Esophagus (tissue), 2 donors: Measurements from ENCODE around the gene AVL9. TPM values are rescaled to one million over a fixed set of nuclear protein-coding genes. Genes with fewer than 3 reads are reported as not detected.
"Not testable (repeated sequence)": the region's sequence is repeated elsewhere in the genome, so short reads cannot be mapped to it uniquely, and the experiment has no call there.

Source experiments
- H3K27ac ChIP-seq, 2 donors: one replicate each; pipeline ENCODE4 v1.5.1; 2013; ENCODE audit warnings: low read depth in 2 of 2, mild to moderate bottlenecking in 2 of 2, inconsistent platforms in 1 of 2, low read length in 1 of 2, moderate library complexity in 1 of 2
- H3K27me3 ChIP-seq, 2 donors: one replicate each; pipeline ENCODE4 v1.6.1; 2013; ENCODE audit warnings: low read length in 2 of 2, control low read depth in 1 of 2, mild to moderate bottlenecking in 1 of 2; ENCODE audit not compliant: insufficient read depth in 2 of 2, control insufficient read depth in 1 of 2
- H3K36me3 ChIP-seq, 2 donors: one replicate each; pipeline ENCODE4 v1.6.1; 2013; ENCODE audit warnings: low read length in 1 of 2; ENCODE audit not compliant: control insufficient read depth in 2 of 2, insufficient read depth in 2 of 2
- H3K4me1 ChIP-seq, 2 donors: one replicate each; pipeline ENCODE4 v1.6.1; 2013; ENCODE audit warnings: low read length in 1 of 2; ENCODE audit not compliant: control insufficient read depth in 2 of 2, insufficient read depth in 2 of 2
- H3K4me3 ChIP-seq, 2 donors: one replicate each; pipeline ENCODE4 v1.5.1; 2013; ENCODE audit warnings: low read length in 2 of 2, mild to moderate bottlenecking in 2 of 2, low read depth in 1 of 2, moderate library complexity in 1 of 2
- H3K9me3 ChIP-seq, 2 donors: one replicate each; pipeline ENCODE4 v1.6.1; 2013; ENCODE audit warnings: mild to moderate bottlenecking in 2 of 2, low read depth in 1 of 2, low read length in 1 of 2, moderate library complexity in 1 of 2; ENCODE audit not compliant: control insufficient read depth in 2 of 2, insufficient read depth in 1 of 2
- WGBS, 2 donors: extraction: QIAGEN DNeasy Blood & Tissue Kit; methylation state at CpG; one replicate each; pipeline ENCODE4 v1.1.7; 2013; 5-methylcytosine and 5-hydroxymethylcytosine counted together
- polyA plus RNA-seq, 2 donors: library from polyadenylated mRNA; stranded (reverse); fragments of 200-250 nt; gene quantifications; one replicate each; pipeline ENCODE4 v1.2.3, GENCODE V29; 2013
- donor health status: healthy with polysubstance abuse.
- donor health status: Bipolar disorder and iron deficiency.

AVL9 gene
- polyA plus RNA-seq, 2 donors = 8.8 to 9.2 TPM

DNA sequence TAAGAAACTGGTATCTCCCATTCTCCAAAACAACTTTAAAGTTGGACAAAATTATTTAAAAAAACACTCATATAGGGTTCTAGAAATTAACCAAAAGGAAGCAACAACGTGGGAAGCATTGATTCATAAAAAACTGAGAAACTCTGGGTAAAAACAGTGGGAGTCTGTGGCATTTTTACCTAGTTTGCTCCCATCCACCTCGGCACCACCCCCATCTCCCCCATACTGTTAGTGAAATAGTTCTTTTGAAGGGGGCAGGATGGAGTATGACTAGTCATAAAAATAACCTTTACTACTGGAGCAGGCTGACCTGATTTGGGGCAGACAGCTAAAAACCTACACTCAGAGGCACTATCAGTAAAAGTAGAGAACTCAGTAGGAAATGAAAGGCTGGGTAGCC, 123.2 kb downstream of the AVL9 start:
- Histone ChIP-seq H3K4me3 (no peak overlapping the region), H3K36me3 (no peaks in the 10 kb centered on the region), H3K27me3 (no peaks in the 10 kb centered on the region), H3K27ac (no peak overlapping the region), H3K9me3 (no peaks in the 10 kb centered on the region), H3K4me1 (no peaks in the 10 kb centered on the region)
- 57 to 64% methylated on average over 2 of the region's 2 CpGs for WGBS, 2 donors

DNA sequence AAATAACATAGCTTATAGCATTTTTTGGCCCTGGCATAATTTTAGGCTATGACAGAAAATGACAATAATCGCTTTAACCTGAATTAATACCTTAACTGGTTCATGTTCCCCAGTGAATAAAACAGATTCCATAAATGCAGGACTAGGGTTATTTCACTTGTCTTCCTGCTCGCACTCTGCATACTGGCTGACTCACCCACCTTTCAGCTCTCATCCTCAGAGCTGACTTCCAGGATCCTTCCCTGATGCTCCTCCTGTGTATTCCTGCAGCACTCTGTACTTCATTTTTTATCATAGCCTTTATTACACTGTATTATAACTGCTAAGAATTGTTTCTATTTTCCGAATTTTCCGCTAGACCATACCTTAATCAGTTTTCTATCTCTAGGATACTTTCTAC, 123.7 kb downstream of the AVL9 start:
- no peaks in the 10 kb centered on the region for H3K4me1 ChIP-seq
- H3K36me3 ChIP-seq = no peaks in the 10 kb centered on the region
- no peak overlapping the region for H3K4me3 ChIP-seq
- H3K9me3 ChIP-seq = no peaks in the 10 kb centered on the region
- H3K27ac ChIP-seq = no peak overlapping the region
- no peaks in the 10 kb centered on the region for H3K27me3 ChIP-seq
- WGBS, 2 donors = 93 to 96% methylated on average over 4 of the region's 4 CpGs

DNA sequence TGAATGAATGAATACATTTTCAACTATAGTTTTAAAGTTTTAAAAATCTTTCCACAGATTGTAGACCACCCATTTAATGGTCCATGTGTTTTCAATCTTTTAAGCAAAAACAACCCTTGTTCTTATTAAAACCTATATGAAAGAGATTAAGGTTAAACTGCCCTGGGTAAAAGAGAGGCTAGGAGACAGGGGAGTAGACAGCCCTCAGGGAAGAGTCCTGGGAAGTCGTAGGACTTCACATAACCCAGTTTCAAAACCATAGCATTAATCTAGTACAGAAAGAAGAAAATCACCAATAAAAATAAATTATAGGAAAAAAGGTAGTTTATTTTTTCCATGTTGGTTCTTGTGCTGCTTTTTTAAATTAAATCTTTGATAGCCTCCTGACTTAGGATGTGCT, 124.1 kb downstream of the AVL9 start:
- not testable (repeated sequence) for H3K9me3 ChIP-seq, H3K36me3 ChIP-seq, H3K27ac ChIP-seq, H3K27me3 ChIP-seq, H3K4me1 ChIP-seq, H3K4me3 ChIP-seq
- 73 to 83% methylated on average over 1 of the region's 1 CpG for WGBS, 2 donors

DNA sequence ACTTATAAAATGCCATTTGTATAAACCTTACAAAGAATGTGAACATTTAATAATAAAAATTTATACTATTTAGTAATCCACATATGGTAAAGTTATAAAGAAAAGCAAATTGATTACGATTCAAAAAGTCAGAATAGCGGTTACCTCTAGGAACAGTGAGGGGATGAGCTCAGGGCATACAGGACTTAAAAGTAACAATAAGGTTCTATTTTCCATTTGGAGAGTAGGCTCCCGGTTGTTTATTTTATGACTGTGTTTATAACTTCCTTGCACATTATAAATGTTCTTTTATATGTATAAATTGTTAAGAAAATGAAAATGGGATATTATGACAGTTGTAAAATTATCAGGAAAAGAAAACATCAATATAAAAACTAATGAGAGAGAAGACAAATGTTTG, 135.7 kb downstream of the AVL9 start:
- Histone ChIP-seq H3K4me1 (no peaks in the 10 kb centered on the region), H3K27ac (no peak overlapping the region), H3K4me3 (no peak overlapping the region), H3K27me3 (no peaks in the 10 kb centered on the region), H3K9me3 (no peaks in the 10 kb centered on the region), H3K36me3 (no peaks in the 10 kb centered on the region)
- WGBS, 2 donors = 83 to 89% methylated on average over 3 of the region's 3 CpGs

DNA sequence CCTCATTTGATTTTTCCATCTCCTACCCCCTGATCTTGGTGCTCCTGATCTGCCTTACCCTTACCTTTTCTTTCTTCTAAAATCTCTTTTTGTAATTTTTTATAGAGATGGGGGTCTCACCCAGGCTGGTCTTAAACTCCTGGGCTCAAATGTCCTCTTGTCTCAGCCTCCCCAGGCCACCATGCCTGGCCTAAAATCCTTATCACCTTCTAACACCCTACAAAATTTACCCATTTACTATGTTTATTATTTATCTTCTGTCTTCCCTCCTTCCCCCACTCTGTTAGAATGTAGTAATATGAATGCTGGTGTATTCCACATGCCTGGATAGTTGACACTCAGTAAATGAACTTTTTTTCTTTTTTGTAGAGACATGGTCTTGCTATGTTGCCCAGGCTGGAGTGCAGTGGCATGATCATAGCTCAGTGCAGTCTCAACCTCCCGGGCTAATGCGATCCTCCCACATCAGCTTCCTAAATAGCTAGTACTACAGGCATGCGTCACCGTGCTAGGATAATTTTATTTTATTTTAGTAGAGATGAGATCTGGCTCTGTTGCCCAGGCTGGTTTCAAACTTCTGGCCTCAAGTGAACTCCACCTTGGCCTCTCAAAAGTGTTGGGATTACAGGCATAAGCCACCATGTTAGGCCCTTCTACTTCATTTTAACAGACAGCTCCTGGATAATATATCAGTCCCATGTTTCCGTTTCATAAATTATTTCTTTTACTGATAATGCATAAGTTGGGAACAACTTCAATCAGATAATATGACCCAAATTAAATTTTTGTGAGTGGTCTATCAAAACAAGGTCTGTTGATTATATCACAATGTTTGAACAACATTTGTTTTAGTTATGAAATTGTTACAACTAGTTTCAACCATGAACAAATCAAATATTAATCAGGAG, 136.6 kb downstream of the AVL9 start:
- 96 to 97% methylated on average over 5 of the region's 5 CpGs for WGBS, 2 donors
- H3K27ac ChIP-seq, H3K4me1 ChIP-seq, H3K9me3 ChIP-seq, H3K27me3 ChIP-seq, H3K36me3 ChIP-seq, H3K4me3 ChIP-seq: not testable (repeated sequence)

DNA sequence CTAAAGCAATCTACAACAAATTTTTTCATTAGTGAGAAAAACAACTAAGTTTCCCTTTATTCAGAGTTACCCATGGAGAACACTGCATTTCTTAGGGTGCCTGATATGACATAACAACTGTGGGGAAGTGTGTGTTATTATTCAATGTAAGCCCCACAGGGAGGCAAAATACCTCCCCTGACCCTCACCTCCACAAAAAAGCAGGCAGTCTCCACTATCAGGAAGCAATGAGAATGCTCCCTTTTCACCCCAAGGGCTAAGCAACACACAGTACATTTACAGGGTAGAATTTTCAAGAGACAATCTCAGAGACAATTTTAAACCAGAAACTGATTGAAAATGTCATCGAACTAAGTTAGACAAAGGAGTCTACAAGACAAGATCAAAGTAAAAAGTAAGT, 138.2 kb downstream of the AVL9 start:
- H3K9me3 ChIP-seq, H3K4me1 ChIP-seq, H3K36me3 ChIP-seq, H3K27ac ChIP-seq, H3K4me3 ChIP-seq, H3K27me3 ChIP-seq: not testable (repeated sequence)
- WGBS, 2 donors = no CpG with 5 or more reads among the region's 1 CpG

DNA sequence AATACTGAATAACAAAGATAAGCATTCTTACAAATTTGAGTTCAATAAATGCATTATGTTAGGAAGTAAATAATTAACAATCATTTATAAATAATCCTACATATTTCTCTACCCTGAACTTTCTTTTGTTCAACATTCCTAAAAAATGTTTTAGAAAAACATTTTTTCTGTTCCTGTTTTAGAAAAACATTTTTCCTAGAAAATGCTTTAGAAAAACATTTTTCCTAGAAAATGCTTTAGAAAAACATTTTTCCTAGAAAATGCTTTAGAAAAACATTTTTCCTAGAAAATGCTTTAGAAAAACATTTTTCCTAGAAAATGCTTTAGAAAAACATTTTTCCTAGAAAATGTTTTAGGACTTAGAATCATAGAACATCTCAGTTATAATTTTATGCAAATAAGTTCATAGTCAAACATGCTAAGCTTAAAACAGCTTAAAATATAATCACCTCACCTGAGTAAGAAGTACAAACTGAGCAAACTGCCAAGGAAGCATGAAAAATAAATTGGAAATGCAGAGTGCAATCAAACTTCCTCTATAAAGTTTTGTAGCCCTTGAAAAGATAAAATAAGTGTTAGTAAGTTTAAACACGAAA, 139.6 kb downstream of the AVL9 start:
- 50 to 89% methylated on average over 1 of the region's 1 CpG for WGBS, 2 donors
- H3K4me1 ChIP-seq, H3K9me3 ChIP-seq, H3K4me3 ChIP-seq, H3K27me3 ChIP-seq, H3K27ac ChIP-seq, H3K36me3 ChIP-seq: not testable (repeated sequence)

DNA sequence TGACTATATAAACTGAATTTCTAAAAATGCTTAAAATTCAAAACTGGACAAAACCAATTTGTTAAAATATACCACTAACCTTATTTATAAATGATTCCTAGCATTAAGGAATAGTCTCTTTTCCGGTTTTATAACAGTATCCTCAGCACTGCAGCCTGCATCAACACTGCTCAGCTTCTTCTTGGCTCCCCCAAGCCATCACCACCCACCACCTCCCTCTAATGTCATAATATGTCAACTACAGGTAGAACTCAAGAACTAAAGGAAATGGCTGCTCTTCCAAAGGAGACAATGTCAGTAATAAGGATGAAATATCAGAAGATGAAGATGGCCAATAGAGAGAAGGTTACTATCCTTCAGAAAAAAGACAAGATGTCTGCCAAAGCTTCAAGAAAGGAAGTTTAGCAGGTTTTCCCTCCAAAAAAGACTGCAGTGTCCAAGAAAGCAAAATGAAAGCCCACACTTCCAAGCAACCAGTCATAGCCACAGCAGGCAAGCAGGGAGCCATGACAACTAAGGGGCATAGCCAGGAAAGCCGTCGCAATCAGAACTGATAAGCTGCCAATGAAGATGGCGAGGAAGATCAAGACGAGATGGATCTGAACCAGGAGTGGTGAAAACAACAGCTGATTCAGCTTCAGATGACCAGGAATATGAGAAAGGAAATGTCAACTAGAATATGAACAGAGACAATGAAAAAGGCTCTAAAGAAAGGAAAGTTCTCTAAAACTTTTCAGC, 141.6 kb downstream of the AVL9 start:
- H3K36me3 ChIP-seq = not testable (repeated sequence)
- 91 to 92% methylated on average over 5 of the region's 5 CpGs for WGBS, 2 donors

DNA sequence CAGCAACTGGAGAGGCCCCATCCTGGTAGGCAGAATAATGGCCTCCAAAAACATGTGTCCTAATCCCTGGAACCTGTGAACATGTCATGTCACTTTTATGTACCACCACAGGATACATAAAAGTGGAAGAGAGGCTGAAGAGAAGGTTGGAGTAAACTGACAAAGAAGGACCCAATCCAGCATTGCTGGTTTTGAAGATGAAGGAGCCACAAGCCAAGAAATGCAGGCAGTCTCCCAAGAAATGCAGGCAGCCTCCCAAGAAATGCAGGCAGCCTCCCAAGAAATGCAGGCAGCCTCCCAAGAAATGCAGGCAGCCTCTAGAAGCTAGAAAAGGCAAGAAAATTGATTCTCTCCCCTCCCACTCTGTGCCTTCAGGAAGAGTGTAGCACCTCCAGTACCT, 142.3 kb downstream of the AVL9 start:
- H3K27me3 ChIP-seq, H3K27ac ChIP-seq, H3K4me3 ChIP-seq, H3K36me3 ChIP-seq, H3K9me3 ChIP-seq, H3K4me1 ChIP-seq: not testable (repeated sequence)

More for the DNA sequence above, 141.6 kb downstream of the AVL9 start:
- H3K4me3 ChIP-seq, H3K27ac ChIP-seq, H3K27me3 ChIP-seq, H3K9me3 ChIP-seq, H3K4me1 ChIP-seq: not testable (repeated sequence)
